ENCODE data around the gene S100A12.

- TF ChIP-seq CTCF (conservative IDR thresholded peaks at IDR 0.05) (no peak), ZFX (IDR thresholded peaks at IDR 0.05) (no peak)
Measured at GRCh38 chr1:153345187-153346076, 30.0 kb downstream of the S100A12 start.

All from C4-2B (cell line).